GM21825 (cell line): ENCODE measurements around the gene PEX3.
A peak's percentile ranks its signal among the peaks of the same experiment; 100 is the strongest.
"Not testable (repeated sequence)": the region's sequence is repeated elsewhere in the genome, so short reads cannot be mapped to it uniquely, and the experiment has no call there.

Experiments used
- ATAC-seq: cut with Tn5 transposase; IDR thresholded peaks from one replicate; pipeline ENCODE4 v1.9.1; 2021; ENCODE audit warnings: mild to moderate bottlenecking, moderate library complexity; ENCODE audit not compliant: unreplicated experiment

PEX3 gene

GRCh38 chr6:143443096-143443495 is 7.5 kb upstream of the PEX3 start:
- ATAC-seq, result no peak

- ATAC-seq, result not testable (repeated sequence)
Measured at GRCh38 chr6:143447865-143448264, 2.7 kb upstream of the PEX3 start.

GRCh38 chr6:143449082-143449713 is 1.4 kb upstream of the PEX3 start:
- no peak for ATAC-seq

GRCh38 chr6:143449714-143450452 is 722 bp upstream of the PEX3 start:
- peak; percentile 11 for ATAC-seq

GRCh38 chr6:143451531-143451930 is 926 bp downstream of the PEX3 start:
- ATAC-seq, result no peak

- ATAC-seq, result no peak
Measured at GRCh38 chr6:143457563-143458359, 7.2 kb downstream of the PEX3 start.

- ATAC-seq, result no peak
Measured at GRCh38 chr6:143465546-143465945, 14.9 kb downstream of the PEX3 start.

GRCh38 chr6:143468026-143468425 is 17.4 kb downstream of the PEX3 start:
- no peak for ATAC-seq

- ATAC-seq, result not testable (repeated sequence)
Measured at GRCh38 chr6:143468823-143469222, 18.2 kb downstream of the PEX3 start.

- no peak for ATAC-seq
Measured at GRCh38 chr6:143471822-143472221, 21.2 kb downstream of the PEX3 start.

- no peak for ATAC-seq
Measured at GRCh38 chr6:143476545-143476944, 25.9 kb downstream of the PEX3 start.

- no peak for ATAC-seq
Measured at GRCh38 chr6:143478479-143479062, 28.0 kb downstream of the PEX3 start.

GRCh38 chr6:143482593-143482992 is 32.0 kb downstream of the PEX3 start:
- ATAC-seq, result no peak

- ATAC-seq, result no peak
Measured at GRCh38 chr6:143485967-143486366, 35.4 kb downstream of the PEX3 start.

GRCh38 chr6:143486752-143487151 is 36.1 kb downstream of the PEX3 start:
- no peak for ATAC-seq

- ATAC-seq, result no peak
Measured at GRCh38 chr6:143490244-143490643, 39.6 kb downstream of the PEX3 start.

GRCh38 chr6:143490775-143491174 is 40.2 kb downstream of the PEX3 start:
- ATAC-seq, result no peak

- ATAC-seq, result no peak
Measured at GRCh38 chr6:143496974-143497373, 46.4 kb downstream of the PEX3 start.

GRCh38 chr6:143498428-143498827 is 47.8 kb downstream of the PEX3 start:
- ATAC-seq, result no peak

- ATAC-seq, result no peak
Measured at GRCh38 chr6:143501851-143502250, 51.2 kb downstream of the PEX3 start.

- no peak for ATAC-seq
Measured at GRCh38 chr6:143504369-143504768, 53.8 kb downstream of the PEX3 start.
